H1 (cell line): ENCODE results near the gene OR7D4. TPM values are rescaled to one million over a fixed set of nuclear protein-coding genes. Genes with fewer than 3 reads are reported as not detected.

Source experiments
- CTCF ChIA-PET: fragments of 300-600 bp; sonication (Branson Sonifier 250); formaldehyde crosslinking; loops from one replicate; lab custom pipeline; 2021; ENCODE audit not compliant: partially characterized antibody; lab: Charles Lee
- POLR2A ChIA-PET: fragments of 300-600 bp; sonication (Branson Sonifier 250); formaldehyde crosslinking; loops from one replicate; lab custom pipeline; 2021; ENCODE audit warnings: inconsistent platforms; ENCODE audit not compliant: partially characterized antibody; lab: Charles Lee
- DNase-seq, 2 experiments: peaks; one replicate each; pipeline versions ENCODE4 v3.0.0 to v3.0.0-alpha.2; 2010 to 2022; ENCODE audit warnings: low spot score in 2 of 2, low read depth in 1 of 2, mixed read lengths in 1 of 2
- FAIRE-seq: peaks from 2 replicates; lab custom pipeline; 2011; peaks lifted over from hg19 to GRCh38; lab: Jason Lieb, UNC
- H2AFZ ChIP-seq: 2 replicates; pipeline ENCODE4 v1.8.1; 2012; ENCODE audit warnings: low read length, inconsistent platforms
- H2AK5ac ChIP-seq: 2 replicates; pipeline ENCODE4 v1.6.1; 2013; ENCODE audit warnings: low read depth, low read length
- H2BK120ac ChIP-seq: replicated peaks from 2 replicates; pipeline ENCODE3; 2013; ENCODE audit warnings: low read depth, low read length, inconsistent platforms
- H2BK12ac ChIP-seq: 2 replicates; pipeline ENCODE4 v1.6.1; 2013; ENCODE audit warnings: low read depth, low read length
- H2BK15ac ChIP-seq: 2 replicates; pipeline ENCODE4 v1.6.1; 2013; ENCODE audit warnings: low read length
- H2BK20ac ChIP-seq: 2 replicates; pipeline ENCODE4 v1.6.1; 2013; ENCODE audit warnings: low read length
- H2BK5ac ChIP-seq: 2 replicates; pipeline ENCODE4 v1.6.1; 2013; ENCODE audit warnings: low read depth, low read length
- H3K14ac ChIP-seq: 2 replicates; pipeline ENCODE4 v1.6.1; 2013; ENCODE audit warnings: inconsistent platforms; ENCODE audit not compliant: insufficient read length
- H3K18ac ChIP-seq: 2 replicates; pipeline ENCODE4 v1.6.1; 2013; ENCODE audit warnings: low read length; ENCODE audit errors: extremely low read depth
- H3K23ac ChIP-seq: 2 replicates; pipeline ENCODE4 v1.6.1; 2013; ENCODE audit warnings: inconsistent platforms; ENCODE audit not compliant: insufficient read length
- H3K23me2 ChIP-seq: 2 replicates; pipeline ENCODE4 v1.6.1; 2013; ENCODE audit warnings: low read depth, low read length
- H3K27ac ChIP-seq: 2 replicates; pipeline ENCODE4 v1.6.1; 2011; ENCODE audit warnings: low read depth, low read length, inconsistent platforms
- H3K27me3 ChIP-seq, 4 experiments: replicated peaks in 1 of 4; 1 replicate in 1 of 4; 2 replicates in 3 of 4; pipeline versions ENCODE4 v1.6.1 to v1.8.1; 2011 to 2013; ENCODE audit warnings: low read length in 3 of 4, mild to moderate bottlenecking in 3 of 4, inconsistent platforms in 2 of 4, mixed read lengths in 2 of 4, moderate library complexity in 1 of 4; ENCODE audit not compliant: control insufficient read depth in 3 of 4, insufficient read depth in 3 of 4; ENCODE audit errors: extremely low read depth in 1 of 4
- H3K36me3 ChIP-seq, 4 experiments: 2 replicates each; pipeline versions ENCODE4 v1.6.1 to v1.8.1; 2011 to 2013; ENCODE audit warnings: mild to moderate bottlenecking in 4 of 4, low read length in 3 of 4, moderate library complexity in 2 of 4, control low read depth in 1 of 4, inconsistent platforms in 1 of 4; ENCODE audit not compliant: insufficient read depth in 4 of 4, control insufficient read depth in 2 of 4
- H3K4ac ChIP-seq: replicated peaks from 2 replicates; pipeline ENCODE3; 2013; ENCODE audit warnings: low read length, low read depth, mixed read lengths, inconsistent platforms; ENCODE audit not compliant: insufficient read length
- H3K4me1 ChIP-seq, 4 experiments: replicated peaks in 1 of 4; 1 replicate in 1 of 4; 2 replicates in 3 of 4; pipeline versions ENCODE4 v1.6.1 to v1.8.1; 2011 to 2013; ENCODE audit warnings: low read length in 3 of 4, inconsistent platforms in 2 of 4, mixed read lengths in 1 of 4; ENCODE audit not compliant: insufficient read depth in 4 of 4, control insufficient read depth in 3 of 4
- H3K4me2 ChIP-seq, 2 experiments: 2 replicates each; pipeline versions ENCODE4 v1.6.1 to v1.8.1; 2011 to 2013; ENCODE audit warnings: low read depth in 2 of 2, low read length in 2 of 2, control low read depth in 1 of 2, inconsistent platforms in 1 of 2, mild to moderate bottlenecking in 1 of 2; ENCODE audit not compliant: insufficient read depth in 1 of 2
- H3K4me3 ChIP-seq, 4 experiments: fragments of 200-600, 300-600 bp in 1 of 4; sonication (generic), shearing (Covaris generic), sonication (Bioruptor Twin) in 1 of 4; 2 replicates each; pipeline versions ENCODE4 v1.5.1 to v1.8.1; 2011 to 2016; ENCODE audit warnings: low read length in 4 of 4, low read depth in 3 of 4, control low read depth in 2 of 4, inconsistent platforms in 2 of 4, mild to moderate bottlenecking in 2 of 4, mixed read lengths in 1 of 4, moderate library complexity in 1 of 4; ENCODE audit not compliant: insufficient read depth in 2 of 4; ENCODE audit errors: extremely low read depth in 1 of 4
- H3K56ac ChIP-seq: replicated peaks from 2 replicates; pipeline ENCODE3; 2013; ENCODE audit warnings: low read depth, mild to moderate bottlenecking, mixed read lengths, low read length, inconsistent platforms; ENCODE audit not compliant: insufficient read length
- H3K79me1 ChIP-seq: 2 replicates; pipeline ENCODE4 v1.6.1; 2013; ENCODE audit warnings: low read depth, low read length, control low read depth
- H3K79me2 ChIP-seq, 2 experiments: 2 replicates each; pipeline versions ENCODE4 v1.6.1 to v1.8.1; 2012 to 2013; ENCODE audit warnings: low read length in 2 of 2, mild to moderate bottlenecking in 2 of 2, inconsistent platforms in 1 of 2; ENCODE audit not compliant: insufficient read depth in 2 of 2, control insufficient read depth in 1 of 2
- H3K9ac ChIP-seq, 4 experiments: replicated peaks in 1 of 4; 1 replicate in 1 of 4; 2 replicates in 3 of 4; pipeline versions ENCODE4 v1.6.1 to v1.8.1; 2011 to 2013; ENCODE audit warnings: low read depth in 3 of 4, low read length in 3 of 4, control low read depth in 2 of 4, mild to moderate bottlenecking in 2 of 4, moderate library complexity in 2 of 4, inconsistent platforms in 1 of 4; ENCODE audit errors: extremely low read depth in 1 of 4
- H3K9me3 ChIP-seq, 2 experiments: 2 replicates each; pipeline versions ENCODE4 v1.6.1 to v1.8.1; 2012 to 2013; ENCODE audit warnings: mild to moderate bottlenecking in 2 of 2, moderate library complexity in 2 of 2, control low read depth in 1 of 2, inconsistent platforms in 1 of 2, low read depth in 1 of 2, low read length in 1 of 2, mixed read lengths in 1 of 2; ENCODE audit not compliant: insufficient read depth in 2 of 2
- H4K20me1 ChIP-seq, 2 experiments: replicated peaks in 1 of 2; 2 replicates each; pipeline versions ENCODE3 to v1.8.1; 2011 to 2013; ENCODE audit warnings: inconsistent platforms in 2 of 2, low read length in 2 of 2, mild to moderate bottlenecking in 1 of 2; ENCODE audit not compliant: insufficient read depth in 2 of 2, control insufficient read depth in 1 of 2
- H4K5ac ChIP-seq: 2 replicates; pipeline ENCODE4 v1.6.1; 2013; ENCODE audit warnings: low read length, low read depth, mixed read lengths, inconsistent platforms; ENCODE audit not compliant: insufficient read length
- H4K8ac ChIP-seq: 2 replicates; pipeline ENCODE4 v1.8.0; 2013; ENCODE audit warnings: mild to moderate bottlenecking, moderate library complexity, low read length, inconsistent platforms; ENCODE audit not compliant: insufficient read depth; ENCODE audit errors: extremely low read depth
- H4K91ac ChIP-seq: replicated peaks from 2 replicates; pipeline ENCODE3; 2013; ENCODE audit warnings: low read length, mixed read lengths, inconsistent platforms; ENCODE audit not compliant: insufficient read length
- BACH1 ChIP-seq: IDR thresholded peaks from 2 replicates; pipeline ENCODE4 v1.6.1; 2012; ENCODE audit warnings: low read length, improper control_type of control experiment
- EGR1 ChIP-seq: IDR thresholded peaks from 2 replicates; pipeline ENCODE4 v1.6.1; 2011; ENCODE audit warnings: low read depth, low read length, borderline replicate concordance
- KDM1A ChIP-seq: fragments of 200-600, 300-600 bp; sonication (generic); IDR thresholded peaks from 2 replicates; pipeline ENCODE4 v1.7.1; 2016; ENCODE audit warnings: mild to moderate bottlenecking, low read length, borderline replicate concordance
- RBBP5 ChIP-seq: IDR thresholded peaks from 2 replicates; pipeline ENCODE4 v1.7.1; 2012; ENCODE audit warnings: low read depth, mild to moderate bottlenecking, inconsistent platforms, low read length, moderate library complexity, borderline replicate concordance
- WGBS, 2 experiments: shearing (Covaris generic) in 1 of 2; methylation state at CpG; one replicate each; pipeline versions ENCODE4 v1.1.6 to v1.1.7; 2013 to 2015; ENCODE audit warnings: low lambda C conversion rate in 2 of 2, mixed read lengths in 2 of 2, inconsistent platforms in 1 of 2, low coverage in 1 of 2, missing lambda C conversion rate in 1 of 2; ENCODE audit not compliant: insufficient replicate concordance in 2 of 2, insufficient coverage in 1 of 2, insufficient read length in 1 of 2; ENCODE audit errors: extremely low coverage in 1 of 2, missing lambda C conversion rate in 1 of 2; 5-methylcytosine and 5-hydroxymethylcytosine counted together
- polyA plus RNA-seq, 7 experiments: library from polyadenylated mRNA; depleted of rRNA in 3 of 7; stranded (reverse) in 5 of 7; unstranded in 2 of 7; fragments of >200 nt in 5 of 7; fragments of 200-250 nt in 2 of 7; gene quantifications; 1 replicate in 5 of 7; 2 replicates in 1 of 7; 4 replicates in 1 of 7; pipeline versions ENCODE4 v1.2.1 to v1.2.3, GENCODE V29; 2011 to 2013; ENCODE audit warnings: missing spikeins in 2 of 7, mixed read lengths in 2 of 7
- total RNA-seq: library from RNA; stranded (reverse); fragmentation: NEBNext Ultra II Directional; extraction: Animal tissue kit (Norgen Biotek cat#: 25700); gene quantifications from 2 replicates; pipeline ENCODE4 v1.2.1, GENCODE V29; 2021

Gene OR7D4
- total and polyA plus RNA-seq, 2 of the 8 experiments (the other 6 are each of a cell fraction or from before 2014, with no cell fraction given): not detected

- Histone ChIP-seq H3K36me3 (no peaks in the 10 kb centered on the region), H3K79me2 (no peaks in the 10 kb centered on the region), H3K14ac (no peak overlapping the region), H2BK20ac (no peak overlapping the region), H4K5ac (no peak overlapping the region), H3K4me2 (no peak overlapping the region), H3K56ac (no peak overlapping the region), H3K23ac (no peak overlapping the region), H3K27me3 (no peaks in the 10 kb centered on the region), H2AFZ (no peak overlapping the region), H3K79me1 (no peaks in the 10 kb centered on the region), H2AK5ac (no peak overlapping the region), H3K27ac (no peak overlapping the region), H2BK15ac (no peak overlapping the region), H3K4ac (no peak overlapping the region), H3K4me3 (no peak overlapping the region), H4K8ac (no peak overlapping the region), H2BK12ac (no peak overlapping the region), H3K9ac (no peak overlapping the region)
- CTCF ChIA-PET: no interaction called here
- DNase-seq (no peak), FAIRE-seq (no peak)
- no peak for TF ChIP-seq RBBP5
- no peak for TF ChIP-seq KDM1A
- TF ChIP-seq EGR1: no peak
- TF ChIP-seq BACH1: no peak
- TF ChIP-seq, all 59 proteins: peak for 0
- WGBS, 2 experiments: 86% methylated on average over 6 of the region's 6 CpGs; no CpG with 5 or more reads in 1 of the 2 experiments
- POLR2A ChIA-PET: no interaction called here
- H4K91ac ChIP-seq: no peak overlapping the region
- no peak overlapping the region for H3K18ac ChIP-seq
- H3K23me2 ChIP-seq: no peaks in the 10 kb centered on the region
- peaks cover 3 to 5% of the 10 kb centered on the region in 2 experiments; a peak in 3 of 4 replicates for H3K9me3 ChIP-seq
- H4K20me1 ChIP-seq: no peaks in the 10 kb centered on the region
- H2BK120ac ChIP-seq: no peak overlapping the region
- no peaks in the 10 kb centered on the region for H3K4me1 ChIP-seq
- no peak overlapping the region for H2BK5ac ChIP-seq
Measured at GRCh38 chr19:9171393-9171991, 47.9 kb downstream of the OR7D4 start.
